IPS-18a (cell line): ENCODE measurements around the gene SRRM4.

Source experiments
- H3K27ac ChIP-seq: one replicate; pipeline ENCODE4 v1.5.1; 2013; ENCODE audit warnings: low read length
- H3K27me3 ChIP-seq: one replicate; pipeline ENCODE4 v1.6.1; 2013; ENCODE audit warnings: mild to moderate bottlenecking, low read length; ENCODE audit not compliant: control insufficient read depth, insufficient read depth
- H3K36me3 ChIP-seq: one replicate; pipeline ENCODE4 v1.6.1; 2013; ENCODE audit warnings: low read depth, low read length; ENCODE audit not compliant: control insufficient read depth
- H3K4me1 ChIP-seq: one replicate; pipeline ENCODE4 v1.6.1; 2013; ENCODE audit warnings: low read depth, low read length; ENCODE audit not compliant: control insufficient read depth
- H3K4me3 ChIP-seq: one replicate; pipeline ENCODE4 v1.5.1; 2013; ENCODE audit warnings: low read length
- H3K9ac ChIP-seq: one replicate; pipeline ENCODE4 v1.6.1; 2013; ENCODE audit warnings: mild to moderate bottlenecking, low read length, moderate library complexity
- H3K9me3 ChIP-seq: one replicate; pipeline ENCODE4 v1.6.1; 2013; ENCODE audit warnings: low read depth, low read length; ENCODE audit not compliant: control insufficient read depth

SRRM4 gene

GRCh38 chr12:118981285-118982211 is at the start of gene SRRM4:
SRRM4 (plus strand) TSS chr12:118981541; CDS start chr12:118981883, 342 bp downstream.
- H3K4me1 ChIP-seq: peaks cover 17% of the 10 kb centered on the region
- peak within 1 kb of the TSS; percentile 45 for H3K9ac ChIP-seq
- no peaks in the 10 kb centered on the region for H3K9me3 ChIP-seq
- H3K36me3 ChIP-seq: no peaks in the 10 kb centered on the region
- peaks cover 19% of the 10 kb centered on the region for H3K27me3 ChIP-seq
- H3K4me3 ChIP-seq: peak within 1 kb of the TSS; percentile 90
- H3K27ac ChIP-seq: no peak within 1 kb of the TSS

- Histone ChIP-seq H3K27ac (no peak overlapping the region), H3K4me3 (no peak overlapping the region), H3K36me3 (no peaks in the 10 kb centered on the region), H3K9ac (no peak overlapping the region), H3K27me3 (no peaks in the 10 kb centered on the region), H3K4me1 (no peaks in the 10 kb centered on the region), H3K9me3 (no peaks in the 10 kb centered on the region)
These were observed 35.1 kb upstream of the SRRM4 start for GRCh38 chr12:118946256-118946655.

GRCh38 chr12:118958520-118958919 is 22.8 kb upstream of the SRRM4 start:
- H3K9me3 ChIP-seq: no peaks in the 10 kb centered on the region
- H3K27me3 ChIP-seq: no peaks in the 10 kb centered on the region
- no peak overlapping the region for H3K27ac ChIP-seq
- no peak overlapping the region for H3K9ac ChIP-seq
- peaks cover 7% of the 10 kb centered on the region for H3K4me1 ChIP-seq
- H3K36me3 ChIP-seq: no peaks in the 10 kb centered on the region
- H3K4me3 ChIP-seq: no peak overlapping the region

- H3K9ac ChIP-seq: no peak overlapping the region
- peaks cover 7% of the 10 kb centered on the region for H3K4me1 ChIP-seq
- no peaks in the 10 kb centered on the region for H3K9me3 ChIP-seq
- H3K27me3 ChIP-seq: no peaks in the 10 kb centered on the region
- H3K27ac ChIP-seq: no peak overlapping the region
- H3K36me3 ChIP-seq: no peaks in the 10 kb centered on the region
- no peak overlapping the region for H3K4me3 ChIP-seq
These were observed 22.0 kb upstream of the SRRM4 start for GRCh38 chr12:118959348-118959747.

- no peak overlapping the region for H3K9ac ChIP-seq
- peaks cover 7% of the 10 kb centered on the region for H3K4me1 ChIP-seq
- no peaks in the 10 kb centered on the region for H3K27me3 ChIP-seq
- H3K9me3 ChIP-seq: no peaks in the 10 kb centered on the region
- H3K4me3 ChIP-seq: no peak overlapping the region
- H3K36me3 ChIP-seq: no peaks in the 10 kb centered on the region
- no peak overlapping the region for H3K27ac ChIP-seq
These were observed 21.3 kb upstream of the SRRM4 start for GRCh38 chr12:118959985-118960560.

- Histone ChIP-seq H3K36me3 (no peaks in the 10 kb centered on the region), H3K9ac (no peak overlapping the region), H3K27me3 (no peaks in the 10 kb centered on the region), H3K27ac (no peak overlapping the region), H3K4me1 (peaks cover 7% of the 10 kb centered on the region), H3K9me3 (no peaks in the 10 kb centered on the region), H3K4me3 (no peak overlapping the region)
These were observed 20.5 kb upstream of the SRRM4 start for GRCh38 chr12:118960865-118961264.

GRCh38 chr12:118964988-118965387 is 16.4 kb upstream of the SRRM4 start:
- no peak overlapping the region for H3K4me3 ChIP-seq
- H3K9ac ChIP-seq: no peak overlapping the region
- H3K27ac ChIP-seq: no peak overlapping the region
- no peaks in the 10 kb centered on the region for H3K9me3 ChIP-seq
- H3K36me3 ChIP-seq: no peaks in the 10 kb centered on the region
- H3K27me3 ChIP-seq: no peaks in the 10 kb centered on the region
- H3K4me1 ChIP-seq: no peaks in the 10 kb centered on the region

- Histone ChIP-seq H3K9me3 (no peaks in the 10 kb centered on the region), H3K4me1 (peaks cover 8% of the 10 kb centered on the region), H3K27ac (no peak overlapping the region), H3K27me3 (no peaks in the 10 kb centered on the region), H3K36me3 (no peaks in the 10 kb centered on the region), H3K4me3 (no peak overlapping the region), H3K9ac (no peak overlapping the region)
These were observed 10.5 kb upstream of the SRRM4 start for GRCh38 chr12:118970856-118971255.

GRCh38 chr12:118972982-118973381 is 8.4 kb upstream of the SRRM4 start:
- H3K27ac ChIP-seq: no peak overlapping the region
- H3K36me3 ChIP-seq: no peaks in the 10 kb centered on the region
- H3K9ac ChIP-seq: no peak overlapping the region
- no peaks in the 10 kb centered on the region for H3K9me3 ChIP-seq
- no peak overlapping the region for H3K4me3 ChIP-seq
- peaks cover 8% of the 10 kb centered on the region for H3K4me1 ChIP-seq
- H3K27me3 ChIP-seq: no peaks in the 10 kb centered on the region

- Histone ChIP-seq H3K36me3 (no peaks in the 10 kb centered on the region), H3K9ac (peak overlapping the region; percentile 45), H3K27me3 (peaks cover 19% of the 10 kb centered on the region), H3K4me1 (peaks cover 8% of the 10 kb centered on the region), H3K4me3 (peak overlapping the region; percentile 90), H3K27ac (no peak overlapping the region), H3K9me3 (no peaks in the 10 kb centered on the region)
These were observed 1.5 kb upstream of the SRRM4 start for GRCh38 chr12:118979763-118980406.

- H3K9ac ChIP-seq: peak overlapping the region; percentile 45
- H3K9me3 ChIP-seq: no peaks in the 10 kb centered on the region
- peak overlapping the region; percentile 90 for H3K4me3 ChIP-seq
- no peaks in the 10 kb centered on the region for H3K36me3 ChIP-seq
- H3K4me1 ChIP-seq: peaks cover 8% of the 10 kb centered on the region
- peaks cover 19% of the 10 kb centered on the region for H3K27me3 ChIP-seq
- no peak overlapping the region for H3K27ac ChIP-seq
These were observed 830 bp upstream of the SRRM4 start for GRCh38 chr12:118980407-118981014.
